Neural crest cell (in vitro differentiated cells): ENCODE data around the gene CMSS1. TPM values are rescaled to one million over a fixed set of nuclear protein-coding genes. Genes with fewer than 3 reads are reported as not detected.

Experiments
- DNase-seq: peaks from one replicate; pipeline ENCODE4 v3.0.0; 2021; ENCODE audit warnings: low read depth, mixed read lengths, low spot score
- H3K27ac Mint-ChIP-seq: one replicate; pipeline ENCODE4 v1.8.0; 2021; ENCODE audit warnings: mild to moderate bottlenecking, mixed read lengths; ENCODE audit not compliant: unreplicated experiment
- H3K27me3 Mint-ChIP-seq: 2 replicates; pipeline ENCODE4 v1.8.0; 2021; ENCODE audit warnings: low read depth, mild to moderate bottlenecking, mixed read lengths
- H3K36me3 Mint-ChIP-seq: 2 replicates; pipeline ENCODE4 v1.8.0; 2021; ENCODE audit warnings: low read depth, mild to moderate bottlenecking, mixed read lengths
- H3K4me1 Mint-ChIP-seq: 2 replicates; pipeline ENCODE4 v1.8.0; 2021; ENCODE audit warnings: mixed read lengths
- H3K4me3 Mint-ChIP-seq: one replicate; pipeline ENCODE4 v1.8.0; 2021; ENCODE audit warnings: mild to moderate bottlenecking, mixed read lengths
- H3K9me3 Mint-ChIP-seq: 2 replicates; pipeline ENCODE4 v1.8.0; 2021; ENCODE audit warnings: mixed read lengths
- CTCF ChIP-seq: fragments of 200-600 bp; sonication (generic); conservative IDR thresholded peaks from 2 replicates; pipeline ENCODE4 v1.5.0; 2021; ENCODE audit warnings: antibody characterized with exemption, mild to moderate bottlenecking
- total RNA-seq: library from RNA; stranded (reverse); gene quantifications from 2 replicates; pipeline ENCODE4 v1.2.1, GENCODE V29; 2021

CMSS1 gene
- total RNA-seq, 1 donor from 2014 or later, result 60.9 TPM

- no peaks in the 10 kb centered on the region for H3K9me3 Mint-ChIP-seq
- H3K36me3 Mint-ChIP-seq, result no peaks in the 10 kb centered on the region
- no peak overlapping the region for H3K4me3 Mint-ChIP-seq
- no peak for TF ChIP-seq CTCF
- H3K4me1 Mint-ChIP-seq, result peaks cover 33% of the 10 kb centered on the region
- no peaks in the 10 kb centered on the region for H3K27me3 Mint-ChIP-seq
- DNase-seq, result no peak
- H3K27ac Mint-ChIP-seq, result no peak overlapping the region
Observed at GRCh38 chr3:100039075-100039474, 221.4 kb downstream of the CMSS1 start.

DNA sequence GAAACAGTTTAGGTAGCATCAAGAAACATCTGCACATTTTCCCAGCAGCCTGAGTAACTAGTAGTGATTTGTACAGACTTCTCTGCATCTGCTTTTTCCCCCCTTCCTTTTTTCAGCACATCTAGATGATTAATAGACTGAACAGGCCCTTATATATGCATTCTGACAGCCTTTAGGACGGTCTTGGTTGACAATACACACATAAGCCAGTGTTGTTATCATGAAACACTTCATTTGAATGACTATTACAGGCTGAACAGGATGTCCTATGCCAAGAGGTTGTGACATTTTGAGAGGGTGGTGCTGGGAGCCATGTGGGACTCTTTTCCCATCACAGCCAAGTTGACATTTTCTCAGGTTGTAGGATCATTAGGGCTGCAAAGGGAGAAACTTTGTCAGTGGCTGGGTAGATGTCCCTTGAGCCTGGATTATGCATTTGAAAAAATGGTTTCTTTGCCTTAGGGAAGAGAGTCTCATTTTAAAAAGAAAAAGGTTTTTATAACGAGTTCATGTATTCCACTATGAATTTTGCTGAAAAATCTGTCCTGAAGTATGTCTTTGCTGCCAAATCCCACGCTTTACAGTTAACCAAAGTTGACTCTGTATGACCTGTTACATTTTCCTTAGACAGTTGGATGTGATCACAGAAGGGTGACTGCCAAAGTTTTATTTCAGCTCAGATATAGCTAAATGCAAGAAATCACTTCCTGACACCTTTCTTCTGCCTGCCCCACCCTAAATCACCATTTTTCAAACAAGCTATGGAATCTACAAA is 223.0 kb downstream of the CMSS1 start:
- H3K27ac Mint-ChIP-seq, result no peak overlapping the region
- H3K9me3 Mint-ChIP-seq, result peaks cover 2% of the 10 kb centered on the region
- no peaks in the 10 kb centered on the region for H3K36me3 Mint-ChIP-seq
- DNase-seq, result no peak
- peaks cover 45% of the 10 kb centered on the region for H3K4me1 Mint-ChIP-seq
- no peak for TF ChIP-seq CTCF
- H3K27me3 Mint-ChIP-seq, result no peaks in the 10 kb centered on the region
- no peak overlapping the region for H3K4me3 Mint-ChIP-seq

DNA sequence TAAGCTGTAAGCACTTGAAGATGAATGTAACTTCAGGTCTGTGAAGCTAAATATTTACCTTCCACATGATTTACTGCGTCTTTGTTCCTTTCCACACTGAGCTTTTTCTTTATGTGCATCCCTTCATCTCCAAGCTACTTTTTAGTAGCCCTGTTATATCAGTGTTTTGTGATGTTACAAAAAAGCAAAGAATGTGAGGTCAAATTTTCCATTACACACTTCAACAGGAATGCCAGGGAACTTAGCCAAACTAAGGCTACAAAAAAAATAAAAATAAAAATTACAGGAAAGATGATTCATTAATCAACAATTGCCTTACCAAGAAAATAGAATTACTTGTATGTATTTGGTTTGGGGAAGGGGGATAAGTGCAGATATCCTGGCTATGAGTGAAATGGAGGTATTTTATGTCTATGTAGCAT is 223.7 kb downstream of the CMSS1 start:
- Mint-ChIP-seq H3K4me1 (peaks cover 52% of the 10 kb centered on the region), H3K27ac (no peak overlapping the region), H3K36me3 (no peaks in the 10 kb centered on the region)

DNA sequence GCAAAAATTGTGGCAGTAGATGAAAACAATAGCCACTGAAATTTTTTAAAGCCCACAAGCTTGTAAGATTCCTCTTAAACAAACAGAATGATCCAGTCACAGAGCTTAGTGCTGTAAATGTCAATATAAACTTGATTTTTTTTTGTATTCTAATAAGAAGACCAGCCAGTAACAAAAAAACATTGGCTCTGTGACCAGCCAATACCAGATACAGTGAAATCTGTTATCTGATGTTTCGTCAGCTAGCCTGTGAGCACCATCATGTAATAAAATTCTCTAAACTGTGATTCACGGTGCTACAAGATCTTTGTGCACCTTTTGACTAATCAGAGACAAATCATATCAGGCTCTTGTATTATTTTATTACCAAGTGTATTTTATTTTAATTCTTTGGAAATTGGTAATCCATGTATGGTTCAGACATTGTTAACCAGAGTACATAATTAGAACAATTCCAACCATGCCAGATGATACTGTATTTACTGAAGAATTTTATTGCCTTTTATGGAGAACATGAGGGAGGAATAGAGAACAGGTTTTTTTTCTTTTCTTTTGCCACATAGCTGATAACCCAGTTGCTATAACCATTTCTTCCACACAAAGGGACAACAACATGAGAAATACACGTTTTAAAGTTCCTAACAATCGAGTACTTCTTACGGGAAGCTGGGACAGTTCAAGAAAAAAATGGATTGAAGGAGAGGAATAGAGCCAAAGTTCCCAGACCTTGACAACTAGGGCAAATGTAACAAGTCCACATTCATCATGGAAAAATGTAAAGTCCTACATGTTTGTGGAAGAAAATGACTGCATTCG is 224.7 kb downstream of the CMSS1 start:
- Mint-ChIP-seq H3K9me3 (peaks cover 2% of the 10 kb centered on the region), H3K36me3 (no peaks in the 10 kb centered on the region), H3K27ac (peak overlapping the region; percentile 58), H3K27me3 (no peaks in the 10 kb centered on the region), H3K4me3 (no peak overlapping the region), H3K4me1 (peaks cover 63% of the 10 kb centered on the region)
- no peak for DNase-seq
- TF ChIP-seq CTCF, result no peak

More for the DNA sequence above, 223.7 kb downstream of the CMSS1 start:
- H3K9me3 Mint-ChIP-seq, result peaks cover 2% of the 10 kb centered on the region
- H3K27me3 Mint-ChIP-seq, result no peaks in the 10 kb centered on the region
- H3K4me3 Mint-ChIP-seq, result no peak overlapping the region
- DNase-seq, result no peak
- no peak for TF ChIP-seq CTCF

- Mint-ChIP-seq H3K36me3 (no peaks in the 10 kb centered on the region), H3K27me3 (no peaks in the 10 kb centered on the region), H3K27ac (no peak overlapping the region), H3K4me1 (peaks cover 72% of the 10 kb centered on the region), H3K9me3 (peaks cover 2% of the 10 kb centered on the region), H3K4me3 (no peak overlapping the region)
- DNase-seq, result no peak
- TF ChIP-seq CTCF, result no peak
Observed at GRCh38 chr3:100043271-100043670, 225.6 kb downstream of the CMSS1 start.
